ENCODE measurements around the gene NRAS. TPM values are rescaled to one million over a fixed set of nuclear protein-coding genes. Genes with fewer than 3 reads are reported as not detected.

Gene NRAS
- total and polyA plus RNA-seq, 9 of the 15 experiments (the other 6 are each of a cell fraction or from before 2014, with no cell fraction given) = 40.7 to 94.5 (median 75.4) TPM

DNA sequence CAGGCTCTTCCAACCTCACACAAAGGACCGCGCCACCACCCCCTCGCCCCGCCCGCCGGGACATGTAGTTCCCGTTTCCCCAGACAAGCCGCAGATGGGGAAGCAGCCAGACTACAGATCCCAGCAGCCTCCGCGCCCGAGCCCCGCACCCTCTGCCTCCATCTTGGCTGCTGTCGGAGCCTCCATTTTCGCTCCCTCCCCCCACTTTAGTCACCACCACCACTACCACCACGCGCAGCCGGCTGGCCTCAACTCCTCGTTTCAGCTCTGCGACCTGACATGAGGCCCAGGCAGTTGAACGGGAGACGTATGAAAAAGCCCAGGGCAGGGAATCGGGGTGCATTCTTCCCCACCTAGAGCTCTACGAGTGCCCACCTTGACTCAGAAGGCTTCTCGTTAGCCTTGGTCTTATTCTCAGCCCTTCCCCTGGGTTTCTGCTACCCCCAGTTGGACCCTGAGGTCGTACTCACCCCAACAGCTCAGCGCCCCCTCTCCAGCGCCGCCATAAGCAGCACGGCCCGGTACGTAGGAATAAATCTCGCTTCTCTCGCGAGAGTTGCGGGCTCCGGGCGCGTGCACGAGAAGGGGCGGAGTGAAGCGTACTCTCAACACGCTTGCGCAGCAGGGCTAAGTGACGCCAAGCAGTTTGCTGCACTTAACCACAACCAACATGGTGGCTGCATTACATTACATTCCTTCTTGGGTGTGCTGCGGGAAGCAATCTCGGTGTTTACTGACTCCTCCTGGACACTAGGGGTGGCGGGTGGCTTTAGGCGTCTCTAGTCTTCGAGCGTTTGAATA is 41.1 kb upstream of the NRAS start, which contains the start of gene CSDE1:
TSS of gene CSDE1 (minus strand) at position 530 of the 801 bp plus-strand sequence. CDS start 18,094 bp downstream, outside the sequence.
- no peaks in the 10 kb centered on the region for H3K9me1 ChIP-seq (ENCODE audit: control insufficient read depth, insufficient read depth, low read length)
- no peaks in the 10 kb centered on the region for H3K27me3 ChIP-seq (ENCODE audit: control insufficient read depth in 2 of 2, insufficient read depth in 2 of 2, low read length in 2 of 2)
- H4K20me1 ChIP-seq (replicated peaks; ENCODE audit: control insufficient read depth, insufficient read depth, low read length) = peaks cover 42% of the 10 kb centered on the region
- peaks cover 3 to 26% of the 10 kb centered on the region in 2 experiments; a peak in 4 of 5 replicates for H3K4me1 ChIP-seq (replicated peaks in 1 of 2; ENCODE audit: control insufficient read depth in 2 of 2, insufficient read depth in 2 of 2, low read length in 2 of 2)
- DNase-seq (ENCODE audit: extremely low read depth in 1 of 4, low spot score in 3 of 4) (peak; percentile 95 to 99 (median 96)), ATAC-seq (peak; percentile 95), FAIRE-seq (peak; percentile 98)
- in situ Hi-C loops (cut with MboI) (no loop called here), intact Hi-C loops (cut with micrococcal nuclease) (loop anchor here (1.0 to 10.0 kb wide), 4 partner anchors 23 to 413 kb away; partner anchors contain the start of genes BCAS2, NRAS and SIKE1)
- TSS peak; percentile 50 for BruUV-seq (replicated peaks)
- H3K79me2 ChIP-seq (ENCODE audit: control insufficient read depth, insufficient read depth, low read length) = peaks cover 52% of the 10 kb centered on the region
- peak within 1 kb of the TSS; percentile 99 for H2AFZ ChIP-seq (ENCODE audit: low read depth, low read length)
- ChIA-PET CTCF (ENCODE audit: low intra/inter-chr PET ratio) (interaction anchor here (0.7 to 1.2 kb wide), 2 partner anchors 411 to 617 kb away, joined by 3 to 4 read pairs; no protein-coding TSS in a partner anchor), POLR2A (interaction anchor here (0.6 to 3.2 kb wide), 12 partner anchors 10 to 764 kb away, joined by 3 to 17 read pairs (median 4); partner anchors contain the start of gene SIKE1)
- H3K4me3 ChIP-seq = peak within 1 kb of the TSS; percentile 93
- H3K9me3 ChIP-seq (replicated peaks; ENCODE audit: control insufficient read depth, insufficient read depth, low read depth, low read length) = peaks cover 6% of the 10 kb centered on the region
- peaks cover 37% of the 10 kb centered on the region for H3K36me3 ChIP-seq (ENCODE audit: control insufficient read depth, insufficient read depth, low read length)
- WGBS (ENCODE audit: insufficient coverage, low coverage, missing lambda C conversion rate) = under 1% methylated on average over 50 of the region's 50 CpGs
- H3K9ac ChIP-seq (ENCODE audit: insufficient read depth in 1 of 2, low read depth in 2 of 2, low read length in 2 of 2) = peak within 1 kb of the TSS; percentile 98 to 100
- peak within 1 kb of the TSS; percentile 100 for H3K27ac ChIP-seq (ENCODE audit: extremely low read depth, low read depth, low read length)
- H3K4me2 ChIP-seq (ENCODE audit: insufficient read depth, low read length) = peak within 1 kb of the TSS; percentile 100
- TF ChIP-seq TAF1 (IDR thresholded peaks at IDR 0.05; ENCODE audit: control insufficient read depth, extremely low read depth, insufficient read depth, low read length, severe bottlenecking) (peak; percentile 98), WHSC1 (IDR thresholded peaks at IDR 0.05; ENCODE audit: low read length) (no peak), EWSR1 (IDR thresholded peaks at IDR 0.05; ENCODE audit: borderline replicate concordance, low read depth, partially characterized antibody) (no peak), FIP1L1 (IDR thresholded peaks at IDR 0.05; ENCODE audit: low read depth, low read length, poor library complexity, severe bottlenecking) (peak; percentile 59), SREBF1 (IDR thresholded peaks at IDR 0.05; ENCODE audit: borderline replicate concordance, low read depth, low read length) (0 out of 2 replicates have a peak, but pooled peaks have one; percentile 25), KAT8 (IDR thresholded peaks at IDR 0.05; ENCODE audit: low read depth) (peak; percentile 93), ZSCAN32 (CRISPR knock-in tag; IDR thresholded peaks at IDR 0.05) (0 out of 2 replicates have a peak, but pooled peaks have one; percentile 14), MECOM (CRISPR knock-in tag; IDR thresholded peaks at IDR 0.05) (no peak), CAMTA2 (CRISPR knock-in tag; conservative IDR thresholded peaks at IDR 0.05) (no peak; the same call in 1 of the 2 replicates), HSF4 (CRISPR knock-in tag; IDR thresholded peaks at IDR 0.05; ENCODE audit: borderline replicate concordance) (no peak), FOXA3 (CRISPR knock-in tag; conservative IDR thresholded peaks at IDR 0.05 in 1 of 2, IDR thresholded peaks at IDR 0.05 in 1 of 2) (0 out of 4 replicates have a peak, but pooled peaks of 1 of the 2 experiments have one; percentile 12), MYC (IDR thresholded peaks at IDR 0.05; ENCODE audit: low read depth, low read length) (peak; percentile 90), MYC (CRISPR knock-in tag; IDR thresholded peaks at IDR 0.05; ENCODE audit: borderline replicate concordance, low read depth) (peak; percentile 92; the same call in 1 of the 2 replicates), ZNF57 (CRISPR knock-in tag; IDR thresholded peaks at IDR 0.05) (0 out of 2 replicates have a peak, but pooled peaks have one; percentile 63), ZC3H4 (CRISPR knock-in tag; IDR thresholded peaks at IDR 0.05; ENCODE audit: borderline replicate concordance) (no peak)
- TF ChIP-seq, protein P1, sequence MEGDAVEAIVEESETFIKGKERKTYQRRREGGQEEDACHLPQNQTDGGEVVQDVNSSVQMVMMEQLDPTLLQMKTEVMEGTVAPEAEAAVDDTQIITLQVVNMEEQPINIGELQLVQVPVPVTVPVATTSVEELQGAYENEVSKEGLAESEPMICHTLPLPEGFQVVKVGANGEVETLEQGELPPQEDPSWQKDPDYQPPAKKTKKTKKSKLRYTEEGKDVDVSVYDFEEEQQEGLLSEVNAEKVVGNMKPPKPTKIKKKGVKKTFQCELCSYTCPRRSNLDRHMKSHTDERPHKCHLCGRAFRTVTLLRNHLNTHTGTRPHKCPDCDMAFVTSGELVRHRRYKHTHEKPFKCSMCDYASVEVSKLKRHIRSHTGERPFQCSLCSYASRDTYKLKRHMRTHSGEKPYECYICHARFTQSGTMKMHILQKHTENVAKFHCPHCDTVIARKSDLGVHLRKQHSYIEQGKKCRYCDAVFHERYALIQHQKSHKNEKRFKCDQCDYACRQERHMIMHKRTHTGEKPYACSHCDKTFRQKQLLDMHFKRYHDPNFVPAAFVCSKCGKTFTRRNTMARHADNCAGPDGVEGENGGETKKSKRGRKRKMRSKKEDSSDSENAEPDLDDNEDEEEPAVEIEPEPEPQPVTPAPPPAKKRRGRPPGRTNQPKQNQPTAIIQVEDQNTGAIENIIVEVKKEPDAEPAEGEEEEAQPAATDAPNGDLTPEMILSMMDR (IDR thresholded peaks at IDR 0.05 in 2 of 3, conservative IDR thresholded peaks at IDR 0.05 in 1 of 3; ENCODE audit: insufficient read depth in 2 of 3, low read depth in 1 of 3, low read length in 3 of 3) = peak; percentile 75 to 85 (median 84)
- TF ChIP-seq, protein P2, sequence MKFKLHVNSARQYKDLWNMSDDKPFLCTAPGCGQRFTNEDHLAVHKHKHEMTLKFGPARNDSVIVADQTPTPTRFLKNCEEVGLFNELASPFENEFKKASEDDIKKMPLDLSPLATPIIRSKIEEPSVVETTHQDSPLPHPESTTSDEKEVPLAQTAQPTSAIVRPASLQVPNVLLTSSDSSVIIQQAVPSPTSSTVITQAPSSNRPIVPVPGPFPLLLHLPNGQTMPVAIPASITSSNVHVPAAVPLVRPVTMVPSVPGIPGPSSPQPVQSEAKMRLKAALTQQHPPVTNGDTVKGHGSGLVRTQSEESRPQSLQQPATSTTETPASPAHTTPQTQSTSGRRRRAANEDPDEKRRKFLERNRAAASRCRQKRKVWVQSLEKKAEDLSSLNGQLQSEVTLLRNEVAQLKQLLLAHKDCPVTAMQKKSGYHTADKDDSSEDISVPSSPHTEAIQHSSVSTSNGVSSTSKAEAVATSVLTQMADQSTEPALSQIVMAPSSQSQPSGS (CRISPR knock-in tag; IDR thresholded peaks at IDR 0.05) = no peak
